GM21619 (cell line): ENCODE data around the gene DCUN1D2.
A peak's percentile ranks its signal among the peaks of the same experiment; 100 is the strongest.
"Not testable (repeated sequence)": the region's sequence is repeated elsewhere in the genome, so short reads cannot be mapped to it uniquely, and the experiment has no call there.

Experiments
- ATAC-seq: cut with Tn5 transposase; IDR thresholded peaks from one replicate; pipeline ENCODE4 v1.9.1; 2021; ENCODE audit not compliant: unreplicated experiment

DCUN1D2 gene

GRCh38 chr13:113490496-113491417 lies at the start of gene DCUN1D2:
TSS of gene DCUN1D2 (minus strand) at chr13:113490711. CDS start at chr13:113490669, 42 bp downstream.
- ATAC-seq, result peak; percentile 73

GRCh38 chr13:113539822-113540221 lies 49.3 kb upstream of the DCUN1D2 start:
- no peak for ATAC-seq

GRCh38 chr13:113539176-113539575 lies 48.7 kb upstream of the DCUN1D2 start:
- ATAC-seq, result no peak

- ATAC-seq, result no peak
These were observed 48.2 kb upstream of the DCUN1D2 start for GRCh38 chr13:113538689-113539058.

GRCh38 chr13:113537909-113538688 lies 47.6 kb upstream of the DCUN1D2 start:
- no peak for ATAC-seq

GRCh38 chr13:113537205-113537604 lies 46.7 kb upstream of the DCUN1D2 start:
- ATAC-seq, result no peak

- ATAC-seq, result no peak
These were observed 46.1 kb upstream of the DCUN1D2 start for GRCh38 chr13:113536461-113537110.

GRCh38 chr13:113535381-113535781 lies 44.9 kb upstream of the DCUN1D2 start:
- ATAC-seq, result no peak

- no peak for ATAC-seq
These were observed 43.8 kb upstream of the DCUN1D2 start for GRCh38 chr13:113534236-113534860.

GRCh38 chr13:113533161-113533840 lies 42.8 kb upstream of the DCUN1D2 start:
- ATAC-seq, result no peak

GRCh38 chr13:113532156-113532806 lies 41.8 kb upstream of the DCUN1D2 start:
- ATAC-seq, result no peak

- no peak for ATAC-seq
These were observed 40.7 kb upstream of the DCUN1D2 start for GRCh38 chr13:113531041-113531873.

- no peak for ATAC-seq
These were observed 38.3 kb upstream of the DCUN1D2 start for GRCh38 chr13:113528813-113529180.

GRCh38 chr13:113528101-113528812 lies 37.7 kb upstream of the DCUN1D2 start:
- ATAC-seq, result no peak

- ATAC-seq, result no peak
These were observed 36.9 kb upstream of the DCUN1D2 start for GRCh38 chr13:113527272-113527958.

GRCh38 chr13:113526466-113527220 lies 36.1 kb upstream of the DCUN1D2 start:
- no peak for ATAC-seq

GRCh38 chr13:113522438-113522837 lies 31.9 kb upstream of the DCUN1D2 start:
- ATAC-seq, result not testable (repeated sequence)
